ENCODE data around the gene DBH. TPM values are rescaled to one million over a fixed set of nuclear protein-coding genes. Genes with fewer than 3 reads are reported as not detected.
A peak's percentile ranks its signal among the peaks of the same experiment; 100 is the strongest.

The DBH gene
- total RNA-seq, 2 experiments from 2014 or later: not detected

GRCh38 chr9:133696071-133696472 lies 59.9 kb downstream of the DBH start:
- TF ChIP-seq CTCF (conservative IDR thresholded peaks at IDR 0.05; ENCODE audit: low read length): no peak
- no peak for TF ChIP-seq EZH2phosphoT487 (IDR thresholded peaks at IDR 0.05; ENCODE audit: borderline replicate concordance, low read depth, low read length)
- H3K79me2 ChIP-seq (ENCODE audit: insufficient read depth, low read depth, low read length): peaks cover 44% of the 10 kb centered on the region; the same call in 1 of the 2 replicates
- 0 out of 2 replicates have a peak overlapping the region, but pooled peaks have one; percentile 26 for H3K4me2 ChIP-seq (ENCODE audit: low read length)
- intact Hi-C loops (cut with micrococcal nuclease; ENCODE audit: unreplicated experiment): no loop called here
- H4K20me1 ChIP-seq (ENCODE audit: insufficient read depth, low read length): no peaks in the 10 kb centered on the region
- CTCF ChIA-PET (ENCODE audit: unreplicated experiment): interaction anchor here (0.6 kb wide), 1 partner anchor 16 kb away, joined by 3 read pairs; no protein-coding TSS in a partner anchor
- H3K9me3 ChIP-seq (ENCODE audit: low read length): peaks cover 4% of the 10 kb centered on the region; the same call in 1 of the 2 replicates
- no peak overlapping the region for H3K27ac ChIP-seq (ENCODE audit: low read depth, low read length, poor library complexity, severe bottlenecking)
- no peak for DNase-seq (ENCODE audit: low spot score)
- BruUV-seq (replicated peaks): no TSS peak
- H3K36me3 ChIP-seq (ENCODE audit: insufficient read depth, low read length): peaks cover 76% of the 10 kb centered on the region
- no peaks in the 10 kb centered on the region for H3K9me2 ChIP-seq (ENCODE audit: insufficient read depth, low read length)
- H3K4me3 ChIP-seq (ENCODE audit: low read depth, low read length, poor library complexity, severe bottlenecking): no peak overlapping the region
- POLR2A ChIA-PET: no interaction called here
- H3K4me1 ChIP-seq (ENCODE audit: insufficient read depth, low read length, poor library complexity, severe bottlenecking): peaks cover 44% of the 10 kb centered on the region
- H2AFZ ChIP-seq (ENCODE audit: low read length): no peak overlapping the region

DNA sequence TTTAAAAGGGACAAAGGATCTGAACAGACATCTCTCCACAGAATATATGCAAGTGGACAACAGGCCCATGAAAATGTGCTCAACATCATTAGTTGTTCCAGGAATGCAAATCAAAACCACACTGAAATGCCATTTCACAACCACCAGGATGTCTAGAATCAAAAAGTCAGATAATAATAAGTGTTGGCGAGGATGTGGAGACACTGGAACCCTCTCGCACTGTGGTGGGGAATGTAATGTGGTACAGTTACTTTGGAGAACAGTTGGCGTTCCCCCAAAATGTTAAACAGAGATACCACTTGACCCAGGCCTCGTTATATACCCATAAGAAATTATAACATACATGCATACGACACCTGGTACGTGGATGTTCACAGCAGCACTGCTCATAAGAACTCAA lies 63.4 kb downstream of the DBH start:
- H4K20me1 ChIP-seq (ENCODE audit: insufficient read depth, low read length): no peaks in the 10 kb centered on the region
- peaks cover 4% of the 10 kb centered on the region; the same call in 1 of the 2 replicates for H3K9me3 ChIP-seq (ENCODE audit: low read length)
- H3K36me3 ChIP-seq (ENCODE audit: insufficient read depth, low read length): peaks cover 42% of the 10 kb centered on the region
- no peak overlapping the region for H2AFZ ChIP-seq (ENCODE audit: low read length)
- ChIA-PET CTCF (ENCODE audit: unreplicated experiment) (no interaction called here), POLR2A (no interaction called here)
- H3K9me2 ChIP-seq (ENCODE audit: insufficient read depth, low read length): no peaks in the 10 kb centered on the region
- intact Hi-C loops (cut with micrococcal nuclease; ENCODE audit: unreplicated experiment): no loop called here
- no TSS peak for BruUV-seq (replicated peaks)
- H3K4me2 ChIP-seq (ENCODE audit: low read length): no peak overlapping the region
- H3K4me3 ChIP-seq (ENCODE audit: low read depth, low read length, poor library complexity, severe bottlenecking): no peak overlapping the region
- DNase-seq (ENCODE audit: low spot score): no peak
- TF ChIP-seq EZH2phosphoT487 (IDR thresholded peaks at IDR 0.05; ENCODE audit: borderline replicate concordance, low read depth, low read length) (no peak), CTCF (conservative IDR thresholded peaks at IDR 0.05; ENCODE audit: low read length) (no peak)
- no peak overlapping the region for H3K27ac ChIP-seq (ENCODE audit: low read depth, low read length, poor library complexity, severe bottlenecking)
- H3K4me1 ChIP-seq (ENCODE audit: insufficient read depth, low read length, poor library complexity, severe bottlenecking): peaks cover 76% of the 10 kb centered on the region
- peaks cover 56% of the 10 kb centered on the region; the same call in 1 of the 2 replicates for H3K79me2 ChIP-seq (ENCODE audit: insufficient read depth, low read depth, low read length)

DNA sequence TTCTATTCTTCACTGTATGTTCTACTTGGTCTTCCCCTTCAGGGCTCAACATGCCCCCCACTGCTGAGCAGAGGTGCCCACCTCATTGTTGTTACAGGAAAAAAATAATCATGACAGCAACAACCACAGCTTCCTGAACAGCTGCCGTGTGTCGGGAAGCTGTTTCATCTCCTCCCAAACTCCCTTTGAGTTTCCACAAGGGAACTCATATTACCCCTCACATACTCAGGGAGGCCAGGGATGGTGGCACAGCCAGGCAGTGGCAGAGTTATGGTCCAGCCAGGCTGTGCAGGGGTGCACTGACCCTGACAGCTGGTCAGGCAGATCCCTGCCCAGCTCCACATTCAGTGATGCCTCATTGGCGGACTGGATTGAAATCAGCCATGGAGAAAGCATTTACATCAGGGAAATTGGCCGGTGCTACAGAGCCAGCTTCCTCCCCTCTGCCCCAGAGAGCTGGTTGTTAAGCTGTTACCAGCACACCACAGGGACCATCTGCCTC lies 64.7 kb downstream of the DBH start:
- peak overlapping the region; percentile 91 for H3K27ac ChIP-seq (ENCODE audit: low read depth, low read length, poor library complexity, severe bottlenecking)
- CTCF ChIA-PET (ENCODE audit: unreplicated experiment): interaction anchor here (0.6 to 1.0 kb wide), 3 partner anchors 9 to 316 kb away, joined by 3 to 4 read pairs (median 3); no protein-coding TSS in a partner anchor

More for the DNA sequence above, 64.7 kb downstream of the DBH start:
- DNase-seq (ENCODE audit: low spot score): peak; percentile 58
- no peak for TF ChIP-seq CTCF (conservative IDR thresholded peaks at IDR 0.05; ENCODE audit: low read length)
- TF ChIP-seq EZH2phosphoT487 (IDR thresholded peaks at IDR 0.05; ENCODE audit: borderline replicate concordance, low read depth, low read length): no peak
- Histone ChIP-seq H3K4me2 (ENCODE audit: low read length) (peak overlapping the region; percentile 96), H3K79me2 (ENCODE audit: insufficient read depth, low read depth, low read length) (peaks cover 56% of the 10 kb centered on the region; the same call in 1 of the 2 replicates), H3K4me1 (ENCODE audit: insufficient read depth, low read length, poor library complexity, severe bottlenecking) (peaks cover 83% of the 10 kb centered on the region), H4K20me1 (ENCODE audit: insufficient read depth, low read length) (no peaks in the 10 kb centered on the region), H3K9me3 (ENCODE audit: low read length) (peaks cover 4% of the 10 kb centered on the region; the same call in 1 of the 2 replicates), H3K4me3 (ENCODE audit: low read depth, low read length, poor library complexity, severe bottlenecking) (peak overlapping the region; percentile 73), H3K9me2 (ENCODE audit: insufficient read depth, low read length) (no peaks in the 10 kb centered on the region), H2AFZ (ENCODE audit: low read length) (0 out of 2 replicates have a peak overlapping the region, but pooled peaks have one; percentile 11), H3K36me3 (ENCODE audit: insufficient read depth, low read length) (peaks cover 33% of the 10 kb centered on the region)
- BruUV-seq (replicated peaks): no TSS peak
- intact Hi-C loops (cut with micrococcal nuclease; ENCODE audit: unreplicated experiment): loop anchor here (5.0 kb wide), 2 partner anchors 224 to 1236 kb away; partner anchors contain the start of gene SLC2A6
- POLR2A ChIA-PET: no interaction called here
